ENCODE data around the gene ICOS.
A peak's percentile ranks its signal among the peaks of the same experiment; 100 is the strongest.

- 0 out of 2 replicates have a peak, but pooled peaks have one; percentile 15 for TF ChIP-seq CTCF (conservative IDR thresholded peaks at IDR 0.05)
- TF ChIP-seq EZH2 (IDR thresholded peaks at IDR 0.05; ENCODE audit: low read depth): no peak
Observed at GRCh38 chr2:203909974-203910373, 26.6 kb upstream of the ICOS start.

Measured in PC-9 (cell line).